Stimulated activated CD8-positive, alpha-beta memory T cell treated with anti-CD3 and anti-CD28 coated beads, Interleukin-7, amount 100 ng/mL, for 1 hour (primary cell): ENCODE results near the gene MCM3AP.

Experiments used
- DNase-seq, 2 donors: peaks; one replicate each; pipeline ENCODE4 v3.0.0-alpha.2; 2020; ENCODE audit warnings: low read depth in 2 of 2

Gene MCM3AP

DNA sequence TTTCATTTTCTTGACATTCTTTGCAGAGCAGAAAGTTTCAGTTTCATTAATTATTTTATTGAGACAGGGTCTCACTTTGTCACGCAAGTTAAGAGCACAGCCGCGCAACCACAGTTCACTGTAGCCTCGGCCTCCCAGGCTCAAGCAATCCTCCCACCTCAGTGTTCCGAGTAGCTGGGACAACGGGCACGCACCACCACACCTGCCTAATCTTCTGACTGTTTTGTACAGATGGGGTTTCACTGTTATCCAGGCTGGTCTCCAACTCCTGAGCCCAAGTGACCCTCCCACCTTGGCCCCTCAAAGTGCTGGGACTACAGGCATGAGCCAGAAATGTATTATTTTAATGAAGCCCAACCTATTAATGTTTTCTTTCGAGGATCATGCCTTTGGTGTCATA, 98.2 kb downstream of the MCM3AP start:
- no peak for DNase-seq

DNA sequence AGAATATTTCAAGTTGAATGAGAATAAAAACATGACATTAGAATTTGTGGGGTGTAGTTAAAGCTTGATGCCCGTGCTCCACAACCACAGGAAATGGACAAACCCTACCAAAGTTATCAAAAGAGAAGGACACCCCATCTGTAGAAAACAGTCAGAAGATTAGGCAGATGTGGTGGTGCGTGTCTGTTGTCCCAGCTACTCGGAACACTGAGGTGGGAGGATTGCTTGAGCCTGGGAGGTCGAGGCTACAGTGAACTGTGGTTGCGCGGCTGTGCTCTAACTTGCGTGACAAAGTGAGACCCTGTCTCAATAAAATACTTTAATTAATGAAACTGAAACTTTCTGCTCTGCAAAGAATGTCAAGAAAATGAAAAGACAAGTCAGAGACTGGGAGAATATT, 99.7 kb downstream of the MCM3AP start:
- DNase-seq = no peak
